Measurements from ENCODE around the gene MMADHC.

GRCh38 chr2:149572102-149572953 lies 15.2 kb downstream of the MMADHC start:
- TF ChIP-seq CTCF (IDR thresholded peaks at IDR 0.05; ENCODE audit: poor library complexity) (no peak), EZH2phosphoT487 (IDR thresholded peaks at IDR 0.05; ENCODE audit: low read depth, severe bottlenecking, unreplicated experiment) (no peak)

Measured in hepatocyte (in vitro differentiated cells).